Activated CD4-positive, alpha-beta T cell treated with anti-CD3 and anti-CD28 coated beads, Interleukin-2, amount 10 ng/mL, durations not matched to agents 24 days and 14 days (primary cell): ENCODE measurements around the gene IGFBP3. TPM values are rescaled to one million over a fixed set of nuclear protein-coding genes. Genes with fewer than 3 reads are reported as not detected.

Source experiments
- DNase-seq: peaks from one replicate; pipeline ENCODE4 v3.0.0; 2022
- H3K27ac Mint-ChIP-seq: one replicate; pipeline ENCODE4 v1.8.0; 2022; ENCODE audit warnings: mild to moderate bottlenecking, mixed read lengths
- H3K27me3 Mint-ChIP-seq: one replicate; pipeline ENCODE4 v1.8.0; 2022; ENCODE audit warnings: mixed read lengths
- H3K36me3 Mint-ChIP-seq: one replicate; pipeline ENCODE4 v1.8.0; 2022; ENCODE audit warnings: low read depth, mild to moderate bottlenecking, mixed read lengths
- H3K4me1 Mint-ChIP-seq: one replicate; pipeline ENCODE4 v1.8.0; 2021; ENCODE audit warnings: mixed read lengths
- H3K4me3 Mint-ChIP-seq: one replicate; pipeline ENCODE4 v1.8.0; 2022; ENCODE audit warnings: mild to moderate bottlenecking, moderate library complexity, mixed read lengths
- H3K9me3 Mint-ChIP-seq: one replicate; pipeline ENCODE4 v1.8.0; 2021; ENCODE audit warnings: mixed read lengths
- intact Hi-C: fragments of 100-400 bp; cut with micrococcal nuclease; formaldehyde crosslinking; loops from one replicate; pipeline ENCODE4 v1.15.1; 2023
- total RNA-seq: library from RNA; stranded (reverse); gene quantifications from 2 replicates; pipeline ENCODE4 v1.2.3, GENCODE V29; 2022

Gene IGFBP3
- total RNA-seq, 1 donor from 2014 or later, result 0.72 TPM

- no peak for DNase-seq
- Mint-ChIP-seq H3K4me3 (no peak overlapping the region), H3K27ac (no peak overlapping the region), H3K4me1 (peaks cover 9% of the 10 kb centered on the region), H3K36me3 (no peaks in the 10 kb centered on the region), H3K27me3 (peaks cover 10% of the 10 kb centered on the region), H3K9me3 (peaks cover 4% of the 10 kb centered on the region)
- intact Hi-C loops, result no loop called here
Measured at GRCh38 chr7:45938626-45939302, 17.7 kb upstream of the IGFBP3 start.

- Mint-ChIP-seq H3K36me3 (no peaks in the 10 kb centered on the region), H3K4me1 (peaks cover 9% of the 10 kb centered on the region), H3K27me3 (peaks cover 10% of the 10 kb centered on the region), H3K9me3 (peaks cover 4% of the 10 kb centered on the region), H3K4me3 (no peak overlapping the region), H3K27ac (no peak overlapping the region)
- no peak for DNase-seq
- intact Hi-C loops, result no loop called here
Measured at GRCh38 chr7:45937862-45938261, 16.8 kb upstream of the IGFBP3 start.

GRCh38 chr7:45937301-45937700 is 16.2 kb upstream of the IGFBP3 start:
- Mint-ChIP-seq H3K27ac (no peak overlapping the region), H3K9me3 (peaks cover 4% of the 10 kb centered on the region), H3K4me1 (peaks cover 9% of the 10 kb centered on the region), H3K27me3 (peaks cover 7% of the 10 kb centered on the region), H3K36me3 (no peaks in the 10 kb centered on the region), H3K4me3 (no peak overlapping the region)
- intact Hi-C loops, result no loop called here
- DNase-seq, result no peak

- no peak for DNase-seq
- Mint-ChIP-seq H3K36me3 (no peaks in the 10 kb centered on the region), H3K27me3 (peaks cover 17% of the 10 kb centered on the region), H3K27ac (no peak overlapping the region), H3K4me1 (no peaks in the 10 kb centered on the region), H3K4me3 (no peak overlapping the region), H3K9me3 (no peaks in the 10 kb centered on the region)
- intact Hi-C loops, result no loop called here
Measured at GRCh38 chr7:45930967-45931366, 9.9 kb upstream of the IGFBP3 start.

- intact Hi-C loops, result loop anchor here (10.0 kb wide), 1 partner anchor 1327 kb away; no protein-coding TSS in a partner anchor
- H3K27ac Mint-ChIP-seq, result no peak overlapping the region
- no peaks in the 10 kb centered on the region for H3K9me3 Mint-ChIP-seq
- no peaks in the 10 kb centered on the region for H3K36me3 Mint-ChIP-seq
- no peak overlapping the region for H3K4me3 Mint-ChIP-seq
- H3K27me3 Mint-ChIP-seq, result peaks cover 30% of the 10 kb centered on the region
- peaks cover 6% of the 10 kb centered on the region for H3K4me1 Mint-ChIP-seq
- DNase-seq, result no peak
Measured at GRCh38 chr7:45927721-45928120, 6.6 kb upstream of the IGFBP3 start.

GRCh38 chr7:45924283-45924682 is 3.2 kb upstream of the IGFBP3 start:
- Mint-ChIP-seq H3K27me3 (peaks cover 56% of the 10 kb centered on the region), H3K36me3 (no peaks in the 10 kb centered on the region), H3K9me3 (no peaks in the 10 kb centered on the region), H3K4me3 (no peak overlapping the region), H3K4me1 (peaks cover 20% of the 10 kb centered on the region), H3K27ac (no peak overlapping the region)
- intact Hi-C loops, result loop anchor here (10.0 kb wide), 1 partner anchor 1331 kb away; no protein-coding TSS in a partner anchor
- DNase-seq, result peak; percentile 46

- peaks cover 56% of the 10 kb centered on the region for H3K27me3 Mint-ChIP-seq
- intact Hi-C loops, result loop anchor here (10.0 kb wide), 1 partner anchor 1331 kb away; no protein-coding TSS in a partner anchor
- H3K36me3 Mint-ChIP-seq, result no peaks in the 10 kb centered on the region
- H3K4me1 Mint-ChIP-seq, result peaks cover 20% of the 10 kb centered on the region
- DNase-seq, result no peak
- no peaks in the 10 kb centered on the region for H3K9me3 Mint-ChIP-seq
- no peak overlapping the region for H3K27ac Mint-ChIP-seq
- no peak overlapping the region for H3K4me3 Mint-ChIP-seq
Measured at GRCh38 chr7:45923818-45924217, 2.7 kb upstream of the IGFBP3 start.

- Mint-ChIP-seq H3K9me3 (no peaks in the 10 kb centered on the region), H3K27me3 (peaks cover 55% of the 10 kb centered on the region)
- intact Hi-C loops, result loop anchor here (10.0 kb wide), 1 partner anchor 1332 kb away; no protein-coding TSS in a partner anchor
Measured at GRCh38 chr7:45923290-45923689, 2.2 kb upstream of the IGFBP3 start.

GRCh38 chr7:45922810-45923209 is 1.7 kb upstream of the IGFBP3 start:
- DNase-seq, result peak; percentile 72
- peaks cover 59% of the 10 kb centered on the region for H3K27me3 Mint-ChIP-seq
- H3K36me3 Mint-ChIP-seq, result no peaks in the 10 kb centered on the region
- H3K4me1 Mint-ChIP-seq, result peaks cover 20% of the 10 kb centered on the region
- peak overlapping the region; percentile 33 for H3K4me3 Mint-ChIP-seq
- intact Hi-C loops, result loop anchor here (10.0 kb wide), 1 partner anchor 1332 kb away; no protein-coding TSS in a partner anchor
- no peak overlapping the region for H3K27ac Mint-ChIP-seq
- no peaks in the 10 kb centered on the region for H3K9me3 Mint-ChIP-seq

More at GRCh38 chr7:45923290-45923689, 2.2 kb upstream of the IGFBP3 start:
- Mint-ChIP-seq H3K27ac (no peak overlapping the region), H3K4me1 (peaks cover 20% of the 10 kb centered on the region), H3K36me3 (no peaks in the 10 kb centered on the region), H3K4me3 (peak overlapping the region; percentile 33)
- peak; percentile 86 for DNase-seq

- DNase-seq, result peak; percentile 68
- Mint-ChIP-seq H3K9me3 (no peaks in the 10 kb centered on the region), H3K4me3 (peak overlapping the region; percentile 67), H3K27ac (no peak overlapping the region), H3K36me3 (no peaks in the 10 kb centered on the region), H3K4me1 (peaks cover 20% of the 10 kb centered on the region), H3K27me3 (peaks cover 57% of the 10 kb centered on the region)
- intact Hi-C loops, result loop anchor here (10.0 kb wide), 1 partner anchor 1333 kb away; no protein-coding TSS in a partner anchor
Measured at GRCh38 chr7:45921699-45922519, 837 bp upstream of the IGFBP3 start.

- H3K4me1 Mint-ChIP-seq, result peaks cover 20% of the 10 kb centered on the region
- H3K36me3 Mint-ChIP-seq, result no peaks in the 10 kb centered on the region
- no peaks in the 10 kb centered on the region for H3K9me3 Mint-ChIP-seq
- DNase-seq, result no peak
- H3K27me3 Mint-ChIP-seq, result peaks cover 57% of the 10 kb centered on the region
- H3K4me3 Mint-ChIP-seq, result peak overlapping the region; percentile 67
- H3K27ac Mint-ChIP-seq, result no peak overlapping the region
- intact Hi-C loops, result loop anchor here (10.0 kb wide), 1 partner anchor 1333 kb away; no protein-coding TSS in a partner anchor
Measured at GRCh38 chr7:45921381-45921698, 268 bp upstream of the IGFBP3 start.

GRCh38 chr7:45919993-45920459 is 1.0 kb downstream of the IGFBP3 start:
- peak overlapping the region; percentile 67 for H3K4me3 Mint-ChIP-seq
- H3K27me3 Mint-ChIP-seq, result peaks cover 51% of the 10 kb centered on the region
- peaks cover 20% of the 10 kb centered on the region for H3K4me1 Mint-ChIP-seq
- peak; percentile 52 for DNase-seq
- no peaks in the 10 kb centered on the region for H3K36me3 Mint-ChIP-seq
- intact Hi-C loops, result loop anchor here (10.0 kb wide), 1 partner anchor 1335 kb away; no protein-coding TSS in a partner anchor
- H3K27ac Mint-ChIP-seq, result no peak overlapping the region
- no peaks in the 10 kb centered on the region for H3K9me3 Mint-ChIP-seq

- DNase-seq, result peak; percentile 50
- Mint-ChIP-seq H3K4me1 (peaks cover 20% of the 10 kb centered on the region), H3K27ac (no peak overlapping the region), H3K36me3 (no peaks in the 10 kb centered on the region), H3K9me3 (no peaks in the 10 kb centered on the region), H3K4me3 (no peak overlapping the region), H3K27me3 (peaks cover 45% of the 10 kb centered on the region)
- intact Hi-C loops, result no loop called here
Measured at GRCh38 chr7:45919231-45919784, 1.8 kb downstream of the IGFBP3 start.
